NOMO-1 (cell line): Measurements from ENCODE around the gene SLC10A7.

Experiments used
- DNase-seq, 2 experiments: peaks; one replicate each; lab custom pipeline; 2025; ENCODE audit not compliant: unreplicated experiment in 2 of 2; lab: John Stamatoyannopoulos, UW

SLC10A7 gene

DNA sequence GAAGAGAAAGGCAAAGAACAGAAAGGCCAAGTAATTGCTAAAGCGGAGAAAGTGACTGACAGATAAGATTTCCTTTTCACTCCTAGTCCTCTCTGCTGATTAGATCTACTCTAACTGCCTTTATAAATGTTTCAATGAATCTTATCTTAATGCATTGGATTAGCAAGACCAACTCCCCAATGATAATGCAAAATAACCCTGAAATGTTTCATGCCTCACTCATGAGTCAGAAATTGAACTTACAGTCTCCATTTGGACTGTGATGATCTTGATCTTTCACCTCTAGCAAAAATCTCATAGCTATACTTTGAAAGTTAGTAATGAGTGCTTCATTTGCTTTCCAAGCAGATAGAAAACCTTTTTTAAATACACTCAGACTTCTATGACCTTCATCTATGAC, 26.5 kb downstream of the SLC10A7 start:
- no peak for DNase-seq

DNA sequence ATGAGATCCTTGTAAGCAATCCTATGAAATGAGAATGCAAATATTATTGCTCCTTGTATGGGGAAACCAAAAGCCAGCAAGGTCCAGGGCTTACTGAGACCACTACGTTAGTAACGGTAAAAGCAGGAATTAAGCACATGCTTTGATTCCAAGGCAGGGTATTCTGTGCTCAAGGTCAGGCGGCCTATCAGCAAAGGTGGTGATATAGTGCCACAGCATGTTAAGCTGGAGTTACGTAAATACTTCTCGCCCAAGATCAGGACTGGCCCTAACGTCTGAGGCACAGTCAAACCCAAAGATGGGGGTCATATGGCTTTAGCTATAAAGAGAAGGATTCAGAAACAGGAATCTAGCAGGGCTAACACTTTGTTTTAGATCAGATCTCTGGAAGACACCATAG, 27.6 kb downstream of the SLC10A7 start:
- DNase-seq: no peak

DNA sequence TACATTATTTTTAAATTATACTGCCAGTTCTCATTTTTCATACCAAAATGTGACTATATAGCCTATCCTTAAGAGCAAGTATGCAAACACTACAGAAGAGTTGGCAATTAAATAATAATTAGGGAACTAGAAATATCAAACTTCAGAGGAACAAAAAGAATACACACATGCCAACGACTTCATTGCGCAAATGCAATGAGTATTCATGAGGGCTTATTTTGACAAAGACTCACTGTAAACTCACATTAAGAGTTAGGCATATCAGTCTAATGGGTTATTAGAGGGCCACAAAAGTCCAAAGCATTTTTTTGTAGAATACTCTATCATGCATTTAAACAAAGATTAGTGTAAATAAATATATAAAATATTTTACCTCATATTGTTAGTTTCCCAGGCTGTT, 31.6 kb downstream of the SLC10A7 start:
- no peak for DNase-seq

DNA sequence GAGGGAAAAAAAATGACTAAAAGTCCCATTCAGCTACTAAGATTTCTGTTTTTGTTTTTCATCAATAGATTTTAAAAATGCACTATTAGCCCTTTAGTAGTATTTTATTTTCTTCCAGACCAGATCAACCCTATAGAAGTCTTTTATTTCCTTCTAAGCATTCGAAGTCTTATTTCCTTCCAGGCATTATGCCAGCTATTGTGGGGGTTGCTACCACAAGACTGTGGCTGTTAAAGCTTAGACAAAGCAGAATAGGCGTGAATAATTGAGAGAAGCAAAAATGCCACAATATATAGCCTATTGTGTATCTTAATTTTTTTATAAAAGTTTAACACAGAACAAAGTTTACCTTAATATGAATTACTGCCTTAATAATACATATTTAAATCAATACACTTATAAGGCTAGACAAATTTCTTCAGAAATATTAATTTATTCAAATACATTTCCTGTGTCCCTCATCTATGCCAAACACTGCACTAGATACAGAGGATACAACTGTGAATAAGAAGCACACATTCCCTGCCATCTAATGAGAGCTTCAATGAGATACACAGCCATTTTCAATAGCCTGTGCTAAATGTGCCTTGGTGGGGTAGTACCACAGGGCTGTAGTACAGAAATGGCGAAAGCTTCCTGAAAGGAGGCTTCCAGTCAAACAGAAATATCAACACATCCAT, 33.1 kb downstream of the SLC10A7 start:
- no peak for DNase-seq

DNA sequence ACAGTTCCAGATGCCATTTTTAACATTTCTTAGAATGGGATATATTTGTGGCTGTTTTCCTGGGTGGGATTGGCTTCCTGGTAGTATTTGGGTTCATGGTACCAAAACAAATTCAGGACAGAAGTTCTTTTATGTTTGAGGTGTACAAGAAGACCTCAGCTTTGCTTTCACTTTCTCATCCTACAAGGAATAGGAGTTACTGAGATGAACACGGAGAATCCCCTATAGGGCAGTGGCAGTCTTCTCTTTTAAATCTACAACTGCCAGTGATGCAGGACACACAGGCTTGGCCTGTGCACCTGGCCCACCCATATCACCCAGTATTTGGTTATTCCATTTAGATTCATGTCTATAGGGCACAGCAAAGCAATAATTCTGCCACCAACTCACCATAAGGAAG, 35.2 kb downstream of the SLC10A7 start:
- DNase-seq: no peak

DNA sequence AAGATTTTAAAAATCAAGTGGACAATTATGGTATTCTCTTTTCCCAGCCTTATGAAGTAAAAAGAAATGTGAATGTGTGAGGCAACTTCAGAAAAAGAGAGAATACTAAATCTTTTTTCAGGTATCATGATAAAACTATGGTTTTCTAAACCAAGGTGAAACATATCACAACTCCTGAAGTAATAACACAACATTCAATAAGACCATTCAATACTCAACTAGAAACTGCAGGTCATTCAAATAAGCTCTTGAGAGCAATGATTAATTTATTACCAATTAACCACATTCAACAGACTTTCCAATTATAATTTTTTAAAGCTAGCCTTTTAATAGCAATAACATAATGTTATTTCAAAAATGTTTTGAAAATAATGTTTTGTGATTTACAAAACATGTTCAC, 35.8 kb downstream of the SLC10A7 start:
- DNase-seq: no peak

DNA sequence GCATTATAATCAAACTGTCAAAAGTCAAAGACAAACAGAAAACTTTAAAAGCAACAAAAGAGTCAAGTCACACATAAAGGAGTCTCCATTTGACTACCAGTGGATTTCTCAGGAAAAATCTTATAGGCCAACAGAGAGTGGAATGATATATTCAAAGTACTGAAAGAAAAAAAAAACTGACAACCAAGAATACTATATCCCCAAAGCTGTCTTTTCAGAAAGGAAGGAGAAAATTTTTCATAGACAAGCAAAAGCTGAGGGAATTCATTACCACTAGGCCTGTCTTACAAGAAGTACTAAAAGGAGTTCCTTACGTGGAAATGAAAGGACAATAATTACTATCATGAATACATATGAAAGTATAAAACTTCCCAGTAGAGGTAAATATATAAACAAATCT, 39.0 kb downstream of the SLC10A7 start:
- DNase-seq: no peak

DNA sequence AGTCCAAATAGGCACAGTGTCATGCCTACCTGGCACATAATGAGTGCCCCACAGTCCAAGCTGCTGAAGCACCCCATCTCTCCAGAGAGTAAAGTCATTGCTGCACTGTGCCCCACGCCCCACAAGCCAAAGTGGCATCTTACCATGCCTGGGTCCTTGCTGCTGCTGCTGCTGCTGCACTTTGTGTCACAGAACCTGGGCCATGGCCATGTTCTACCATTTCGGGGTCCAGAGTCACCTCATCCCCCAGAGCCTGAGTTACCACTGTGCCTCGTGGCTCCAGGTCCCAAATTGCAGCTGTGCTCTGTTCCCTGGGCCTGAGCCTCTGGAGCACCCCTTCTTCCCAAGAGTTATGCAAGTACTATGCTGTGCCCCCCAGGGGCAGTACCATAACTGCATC, 40.5 kb downstream of the SLC10A7 start:
- no peak for DNase-seq

DNA sequence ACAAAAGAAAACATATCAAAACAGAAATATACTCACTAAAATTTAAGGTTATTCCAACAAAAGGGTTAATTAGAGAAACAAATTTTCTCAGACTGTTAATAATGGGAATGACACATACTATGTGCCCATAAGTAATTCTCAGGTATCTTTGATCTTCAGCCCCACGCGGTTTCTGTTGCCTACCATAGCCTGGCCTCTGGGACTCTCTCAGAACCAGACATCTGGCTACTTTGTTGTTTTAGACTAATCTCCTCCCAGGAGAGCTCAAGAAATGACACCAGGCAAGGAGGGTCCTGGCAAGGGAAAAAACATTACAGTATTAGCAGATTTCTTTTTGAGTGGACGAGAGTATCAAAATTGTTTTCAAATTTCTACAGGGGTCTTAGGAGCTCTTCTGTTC, 43.7 kb downstream of the SLC10A7 start:
- no peak for DNase-seq

DNA sequence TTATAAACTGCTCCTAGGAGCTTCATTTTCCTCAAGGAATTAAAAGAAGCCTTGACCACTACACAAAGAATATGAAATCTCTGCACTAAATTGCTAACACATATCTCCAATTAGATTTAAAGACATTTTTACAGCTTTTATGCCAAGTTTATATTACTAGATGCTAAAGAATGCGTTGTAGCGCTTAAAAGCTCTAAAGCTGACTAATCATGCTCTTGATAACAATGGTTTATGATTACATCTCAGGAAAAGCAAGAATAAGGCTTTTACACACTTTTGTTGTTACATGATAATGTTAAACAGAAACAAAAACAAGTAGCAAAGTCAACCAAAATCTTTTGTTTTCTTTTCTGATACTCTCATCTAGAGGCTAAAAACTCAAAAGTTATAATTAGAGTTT, 44.7 kb downstream of the SLC10A7 start:
- DNase-seq: no peak

DNA sequence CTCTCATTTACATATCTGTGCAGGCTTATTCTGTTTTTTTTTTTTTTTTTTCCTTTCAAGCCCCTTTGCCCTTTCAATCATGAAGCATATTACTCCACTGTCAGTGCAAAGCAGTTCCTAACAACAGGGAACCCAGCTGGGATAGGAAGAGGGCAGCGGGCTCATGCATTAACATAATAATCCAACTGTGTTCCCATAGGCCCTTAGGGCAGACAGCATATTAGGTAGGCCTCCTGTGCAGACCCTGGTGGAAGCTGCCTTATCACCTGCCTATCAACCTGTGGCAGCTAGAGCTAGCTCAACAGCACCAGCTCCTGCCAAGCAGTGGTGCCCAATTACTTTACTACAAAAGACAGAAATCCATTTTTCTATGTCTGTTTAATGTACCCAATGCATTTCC, 49.3 kb downstream of the SLC10A7 start:
- DNase-seq: no peak

DNA sequence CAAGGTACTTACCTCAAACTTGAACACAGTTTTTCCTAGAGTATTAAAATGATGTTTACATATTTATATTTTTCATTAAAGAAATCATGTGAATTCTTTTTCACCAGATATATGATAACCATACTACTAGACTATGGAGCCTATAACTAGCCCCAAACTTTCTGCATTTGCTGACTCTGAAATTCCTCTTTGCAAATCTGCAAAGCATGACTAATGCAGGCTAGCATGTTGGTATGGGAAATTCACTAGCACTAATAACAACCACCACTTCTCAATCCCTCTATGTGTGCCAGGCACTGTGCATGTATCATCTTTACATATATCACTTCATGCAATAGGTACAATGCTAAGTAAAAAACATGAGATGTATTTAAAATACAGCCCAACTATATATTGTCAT, 51.1 kb downstream of the SLC10A7 start:
- no peak for DNase-seq

DNA sequence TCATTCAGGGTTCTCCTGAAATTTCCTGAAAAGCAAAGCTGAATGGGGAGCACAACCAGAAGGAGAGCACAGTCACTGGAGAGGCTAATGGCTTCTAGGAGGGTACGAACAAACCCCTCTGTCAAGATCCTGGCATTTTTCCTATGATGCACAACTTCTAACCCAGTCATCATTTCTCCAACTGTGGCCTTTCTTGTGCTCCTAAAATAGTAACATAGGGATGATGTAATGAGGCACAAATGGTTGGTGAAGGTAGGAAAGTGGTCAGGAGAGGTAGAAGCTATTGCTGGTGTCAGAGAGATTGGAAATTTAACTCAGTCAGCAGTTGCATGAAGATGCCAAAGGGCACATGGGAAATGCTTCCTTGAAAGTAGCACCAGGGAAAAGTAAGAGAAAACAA, 52.7 kb downstream of the SLC10A7 start:
- no peak for DNase-seq

DNA sequence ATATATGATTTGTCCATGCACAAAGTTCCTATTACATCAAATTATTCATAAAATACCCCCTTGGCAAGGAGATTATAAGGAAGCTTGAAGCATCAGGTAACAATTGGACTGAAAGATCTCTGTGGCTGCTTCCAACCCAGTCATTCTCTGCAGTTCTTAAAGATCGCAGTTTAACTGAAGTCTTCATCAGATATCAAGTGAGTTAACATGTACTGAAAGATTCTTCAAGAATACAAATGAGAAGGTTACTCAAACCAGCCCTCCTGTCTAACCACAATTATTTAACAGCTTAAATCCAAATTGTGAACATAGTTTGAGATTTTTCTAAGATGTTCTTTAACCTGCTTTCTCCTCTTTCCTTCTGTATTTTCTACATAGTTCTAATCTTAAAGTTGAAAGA, 56.1 kb downstream of the SLC10A7 start:
- no peak for DNase-seq

DNA sequence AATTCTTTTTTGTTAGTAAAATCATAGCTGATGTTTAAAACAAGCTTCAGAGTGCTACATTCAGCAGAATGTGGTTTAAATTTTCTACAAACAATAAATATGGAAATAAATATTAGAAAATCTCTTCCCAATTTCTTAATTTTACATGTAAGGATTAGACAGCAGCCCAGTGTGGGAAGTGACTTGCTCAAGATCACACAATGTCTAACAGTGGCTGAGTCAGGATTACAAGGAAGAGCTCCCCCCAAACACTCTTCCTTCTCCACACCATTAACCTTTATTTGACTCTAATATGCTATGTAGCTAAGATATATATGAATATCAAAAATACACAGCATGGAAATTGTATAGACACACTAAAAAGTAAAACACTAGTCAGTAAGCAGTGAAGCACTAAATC, 59.5 kb downstream of the SLC10A7 start:
- no peak for DNase-seq

DNA sequence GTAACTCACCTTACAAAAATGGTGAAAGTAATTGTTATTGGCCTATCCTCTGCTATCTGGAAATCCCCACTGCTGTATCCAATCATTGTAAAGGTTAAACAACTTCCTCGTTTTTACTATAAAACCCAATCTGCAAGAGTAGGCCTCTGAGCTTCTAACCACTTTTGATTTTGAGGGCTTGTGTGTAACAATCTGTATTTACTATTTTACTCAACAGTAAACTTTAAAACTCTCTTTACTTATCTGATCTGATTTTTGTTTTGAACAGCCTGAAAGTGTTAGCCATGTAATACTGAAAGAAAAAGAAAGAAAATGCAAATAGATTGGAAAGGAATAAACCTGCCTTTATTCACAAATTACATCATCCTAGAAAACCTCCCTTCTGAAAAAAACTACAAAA, 63.1 kb downstream of the SLC10A7 start:
- no peak for DNase-seq

DNA sequence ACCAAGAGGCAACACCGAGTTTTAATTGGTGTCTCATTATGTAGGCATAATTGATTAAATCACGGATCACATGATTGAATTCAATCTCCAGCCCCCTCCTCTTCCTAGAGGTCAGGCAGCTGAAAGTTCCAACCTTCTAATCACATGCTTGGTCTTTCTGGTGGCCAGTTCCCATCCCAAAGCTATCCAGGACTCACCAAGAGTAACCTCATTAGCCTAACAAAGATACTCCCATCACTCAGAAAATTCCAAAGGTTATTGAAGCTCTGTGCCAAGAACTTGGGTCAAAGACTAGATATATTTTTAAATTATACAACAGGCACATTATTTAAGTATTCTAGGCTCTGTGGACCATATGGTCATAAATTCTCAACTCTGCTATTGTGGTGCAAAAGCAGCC, 65.1 kb downstream of the SLC10A7 start:
- DNase-seq: no peak

DNA sequence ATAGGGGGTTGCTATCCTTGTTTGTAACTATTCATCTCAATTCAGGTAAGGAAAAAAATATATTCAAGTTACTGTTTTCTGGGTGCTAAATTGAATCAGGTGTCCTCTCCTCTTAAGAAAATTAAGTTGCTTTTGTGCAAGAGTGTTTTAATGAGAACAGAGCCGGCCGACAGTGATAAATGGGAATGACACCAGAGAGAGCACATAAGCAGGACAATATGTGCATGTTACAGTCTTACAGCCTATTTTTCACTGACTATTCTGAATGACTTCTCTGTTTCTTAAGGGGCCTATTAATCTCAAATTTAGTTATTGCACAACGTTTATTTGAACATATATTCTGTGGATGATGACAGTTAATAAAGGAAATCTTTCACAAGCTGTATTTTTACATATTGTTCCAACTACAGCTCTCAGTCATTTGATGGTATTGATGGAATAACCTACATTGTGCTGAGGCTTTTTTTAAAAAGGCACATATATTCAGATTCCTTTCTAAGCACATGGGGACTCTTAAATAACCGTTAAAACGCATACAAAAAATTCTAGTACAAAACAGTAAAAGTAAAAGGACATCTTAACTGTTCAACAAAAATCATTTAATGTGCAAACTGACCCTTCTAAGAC, 68.4 kb downstream of the SLC10A7 start:
- no peak for DNase-seq

DNA sequence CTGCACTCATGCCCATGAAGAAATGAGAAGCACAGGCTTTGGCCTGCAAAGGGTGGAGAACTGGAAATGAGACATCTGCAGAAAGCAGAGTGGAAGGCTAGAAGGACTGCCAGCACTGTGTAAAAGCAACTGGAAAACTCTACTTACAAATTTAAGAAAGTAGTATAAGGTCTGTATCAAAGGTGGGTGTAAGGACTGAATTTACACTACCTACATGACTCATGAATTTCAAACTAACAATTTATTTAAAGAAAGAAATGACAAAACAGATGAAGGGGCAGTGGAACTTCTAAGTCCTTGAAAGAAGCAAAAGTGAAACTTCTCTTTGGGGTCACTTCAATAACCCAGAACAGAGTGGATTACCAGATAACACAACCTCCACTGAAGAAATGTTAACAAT, 71.2 kb downstream of the SLC10A7 start:
- DNase-seq: no peak

DNA sequence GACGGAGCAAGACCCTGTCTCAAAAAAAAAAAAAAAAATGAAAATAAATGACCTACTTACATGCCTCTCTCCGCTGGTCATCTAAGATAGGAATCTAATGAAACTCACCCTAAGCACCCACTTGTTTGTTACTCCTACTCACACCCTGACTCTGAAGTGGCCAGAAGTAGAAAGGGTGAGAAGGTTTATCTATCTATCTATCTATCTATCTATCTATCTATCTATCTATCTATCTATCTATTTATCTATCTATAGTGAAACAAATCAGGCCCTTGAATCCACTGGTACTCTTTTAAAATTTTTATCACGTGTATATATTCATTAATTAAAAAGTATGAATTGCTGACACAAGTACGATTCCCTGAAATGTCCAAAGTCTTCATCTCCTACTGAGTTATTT, 75.2 kb downstream of the SLC10A7 start:
- no peak for DNase-seq

DNA sequence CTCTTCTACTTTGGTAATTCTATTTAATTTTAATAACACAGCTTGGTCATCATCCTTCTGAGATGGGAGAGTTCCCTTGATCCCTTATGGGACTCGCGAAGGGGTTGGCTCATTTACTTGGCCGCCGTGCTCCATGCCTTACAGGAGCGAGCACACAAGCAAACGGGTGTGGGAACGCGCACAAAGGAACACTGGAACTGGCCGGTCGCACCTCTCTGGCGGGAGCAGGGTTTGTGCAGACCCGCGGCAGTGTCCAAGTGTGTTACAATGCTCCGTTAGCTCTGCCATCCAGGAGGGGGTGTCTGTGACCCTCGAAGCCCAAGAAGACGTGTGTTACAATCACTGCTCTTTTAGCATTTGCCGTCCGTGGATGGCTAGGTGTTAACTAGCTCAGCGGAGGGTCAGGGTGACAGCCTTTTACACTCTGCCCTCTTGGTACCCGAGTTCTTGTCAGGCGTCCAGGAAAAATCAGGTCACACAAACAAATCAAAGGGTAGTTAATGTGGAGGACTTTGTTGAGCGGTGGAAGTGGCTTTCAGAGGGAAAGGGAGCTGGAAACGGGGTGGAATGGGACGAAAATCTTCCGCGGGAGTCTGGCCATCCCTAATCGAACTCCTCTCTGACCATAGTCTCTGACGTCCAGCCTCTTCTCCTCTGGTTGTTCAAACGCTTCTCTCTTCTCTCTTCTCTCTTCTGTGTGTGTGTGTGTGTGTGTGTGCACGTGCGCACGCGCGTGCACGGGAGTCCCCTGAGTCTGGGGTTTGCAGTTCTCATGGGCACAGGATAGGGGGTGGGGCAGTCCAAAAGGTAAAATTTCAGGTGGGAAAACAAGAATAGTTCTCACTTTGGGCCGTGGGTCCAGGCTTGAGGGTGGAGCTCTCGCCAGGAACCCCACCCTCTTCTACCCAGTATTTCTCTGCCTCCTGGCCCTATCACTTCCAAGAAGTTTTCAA, 76.3 kb downstream of the SLC10A7 start:
- DNase-seq: no peak

DNA sequence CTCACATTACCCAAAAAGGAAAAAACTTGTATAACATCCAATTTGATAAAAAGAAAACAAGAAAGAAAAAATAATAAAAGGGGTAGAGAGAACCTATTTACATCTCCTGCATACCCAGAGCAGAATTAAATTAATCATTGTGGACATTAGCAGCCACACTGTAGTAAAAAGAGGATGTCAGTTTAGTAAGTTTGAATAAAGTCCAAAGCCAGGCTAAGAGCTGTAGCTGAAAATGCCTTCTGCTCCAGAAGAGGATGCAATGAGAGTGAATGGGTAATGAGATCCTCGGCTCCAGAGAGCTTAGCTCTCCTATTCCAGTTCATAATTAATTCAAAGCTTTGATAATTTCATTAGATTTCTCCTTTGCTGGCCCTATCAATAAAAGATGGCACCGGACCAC, 78.2 kb downstream of the SLC10A7 start:
- no peak for DNase-seq
